CD4-positive, alpha-beta T cell treated with Interleukin-17A for 4 hours (primary cell): ENCODE measurements around the gene NMNAT1.
"Not testable (repeated sequence)": the region's sequence is repeated elsewhere in the genome, so short reads cannot be mapped to it uniquely, and the experiment has no call there.

Experiments
- DNase-seq: peaks from one replicate; pipeline ENCODE4 v3.0.0-alpha.2; 2020; ENCODE audit warnings: mixed read lengths

Gene NMNAT1

DNA sequence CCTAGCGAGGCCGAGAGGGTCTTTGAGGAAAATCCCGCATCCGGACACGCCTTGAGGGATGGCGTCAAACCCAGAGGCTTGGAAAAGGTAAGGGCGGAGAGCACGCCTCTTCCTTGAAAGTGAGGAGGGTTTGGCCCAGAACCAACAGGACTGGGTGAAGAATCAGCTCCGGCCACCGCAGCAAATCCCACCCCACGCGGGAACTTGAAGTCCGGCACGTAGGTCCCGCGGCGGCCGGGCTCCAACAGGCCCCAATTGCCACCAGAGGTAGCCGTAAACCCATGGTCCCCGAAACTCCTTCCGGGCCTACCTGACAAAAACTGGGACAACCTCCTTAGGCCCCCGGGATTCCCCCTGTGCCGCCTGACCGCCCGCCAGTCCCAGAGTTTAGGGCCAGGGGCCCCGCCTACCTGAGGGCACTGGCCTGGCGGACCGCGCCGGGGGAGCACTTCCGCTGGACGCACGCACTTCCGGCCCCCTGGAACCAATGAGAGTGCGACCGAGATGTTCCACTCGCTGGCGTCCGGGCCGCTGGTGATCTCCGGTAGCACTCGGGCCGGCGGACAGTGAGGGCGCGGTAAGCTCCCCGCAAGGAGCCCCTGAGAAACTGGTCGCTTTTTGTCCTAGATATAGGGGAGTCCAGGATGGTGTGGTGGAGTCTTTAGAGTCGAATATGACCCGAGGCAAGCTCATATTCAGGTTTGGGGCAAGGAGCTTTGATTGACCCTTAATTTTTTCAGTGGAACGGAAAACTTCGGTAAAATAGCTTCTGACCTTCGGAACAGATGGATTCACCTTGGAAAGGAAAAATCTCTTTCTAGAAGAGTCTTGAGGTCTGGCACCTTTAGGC lies at the start of gene NMNAT1, which contains the start of gene LZIC:
NMNAT1 (plus strand) TSS at position 537 of the 850 bp plus-strand sequence. CDS start 28,599 bp downstream, outside the sequence.
LZIC (minus strand) TSS at position 453 of the 850 bp plus-strand sequence. CDS start 6,772 bp downstream, outside the sequence.
- peak; percentile 90 for DNase-seq

DNA sequence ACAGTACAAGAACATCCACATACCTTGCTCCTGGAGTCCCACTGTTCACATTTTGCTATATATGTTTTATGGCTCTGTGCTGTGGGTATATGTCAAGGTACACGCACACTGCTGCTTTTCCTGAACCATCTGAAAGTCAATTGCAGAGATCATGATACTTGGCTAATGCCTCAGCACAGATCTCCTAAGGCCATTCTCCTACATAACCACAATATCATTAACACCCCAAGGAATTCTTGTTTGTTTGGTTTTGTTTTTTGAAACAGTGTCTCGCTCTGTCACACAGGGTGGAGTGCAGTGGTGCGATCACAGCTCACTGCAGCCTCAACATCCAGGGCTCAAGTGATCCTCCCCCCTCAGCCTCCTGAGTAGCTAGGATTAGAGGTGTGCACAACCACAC lies 49.2 kb upstream of the NMNAT1 start:
- DNase-seq: no peak

DNA sequence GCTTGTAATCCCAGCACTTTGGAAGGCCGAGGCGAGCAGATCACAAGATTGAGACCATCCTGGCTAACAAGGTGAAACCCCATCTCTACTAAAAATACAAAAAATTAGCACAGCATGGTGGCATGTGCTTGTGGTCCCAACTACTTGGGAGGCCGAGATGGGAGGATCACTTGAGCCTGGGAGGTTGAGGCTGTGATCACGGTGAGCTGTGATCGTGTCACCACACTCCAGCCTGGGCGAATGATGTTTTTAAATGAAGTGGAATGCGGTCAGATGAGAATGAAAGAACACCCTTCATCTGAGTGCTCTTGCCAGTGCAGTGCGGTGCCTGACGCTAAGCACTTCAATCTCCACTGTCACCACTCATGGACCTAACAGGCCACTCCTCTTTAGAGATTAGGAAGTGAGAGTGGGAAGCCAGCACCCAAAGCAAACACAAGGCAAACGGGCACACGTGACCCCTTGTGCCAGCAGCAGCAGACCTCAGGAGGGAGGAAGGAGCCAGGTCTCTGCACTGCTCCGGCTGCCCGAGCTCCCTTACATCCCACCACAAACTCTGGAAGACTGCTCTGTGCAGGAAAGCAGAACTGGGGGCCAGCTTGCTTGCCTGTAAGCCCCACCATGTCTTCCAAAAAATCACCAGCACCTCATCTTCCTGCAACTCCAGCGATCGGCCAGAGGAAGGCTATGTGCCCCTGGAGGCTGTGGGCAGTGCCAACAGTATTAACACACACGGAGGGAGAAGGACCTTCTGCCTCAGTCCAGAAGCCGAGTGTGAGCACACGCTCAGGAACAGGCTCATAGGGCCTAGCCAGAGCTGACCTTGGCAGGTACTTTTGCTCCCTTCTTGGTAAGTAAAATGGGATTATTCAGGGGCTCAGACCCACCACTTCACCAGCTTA lies 42.9 kb upstream of the NMNAT1 start:
- no peak for DNase-seq

DNA sequence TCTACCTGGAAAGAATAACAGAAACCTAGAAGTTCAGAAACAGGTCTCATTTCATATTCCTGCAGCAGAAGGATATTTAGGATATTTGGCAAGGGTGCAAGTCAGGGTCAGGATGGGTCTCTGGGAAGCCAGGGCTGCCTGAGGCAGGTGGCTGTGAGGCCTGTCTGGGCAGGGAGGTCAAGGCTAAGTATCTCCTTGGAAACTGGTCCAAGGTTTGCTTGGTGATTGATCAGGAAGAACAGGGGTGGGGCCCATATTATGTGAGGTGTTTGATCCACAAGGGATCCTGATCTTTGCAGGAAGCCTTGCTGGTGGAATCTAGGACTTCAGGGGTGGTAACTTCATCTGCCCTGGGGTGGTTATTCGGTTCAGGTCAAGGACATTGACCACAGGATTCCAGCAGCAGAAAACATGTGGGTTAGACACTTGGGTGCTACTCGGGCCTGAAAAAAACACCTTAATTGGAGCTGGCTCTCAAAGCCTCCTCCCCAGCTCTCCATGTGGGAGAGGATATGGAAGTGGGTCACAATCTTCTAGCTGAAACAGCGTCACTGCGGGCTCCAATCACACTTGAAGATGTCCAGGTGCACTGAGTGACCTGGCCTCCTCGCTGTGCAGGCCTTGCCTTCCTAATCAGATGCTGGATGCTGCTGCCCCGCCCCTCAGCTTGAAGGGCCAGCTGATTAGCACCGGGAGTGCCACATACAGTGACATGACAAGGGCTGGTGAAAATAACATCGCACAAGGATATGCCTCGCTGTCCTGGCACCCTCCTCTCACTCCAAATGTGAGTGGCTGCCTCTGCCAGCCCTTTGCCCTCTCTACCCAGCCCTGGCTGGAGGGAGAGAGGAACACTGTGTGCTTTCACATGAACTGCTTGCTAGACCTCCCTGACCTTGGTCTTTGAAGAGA lies 41.9 kb upstream of the NMNAT1 start:
- DNase-seq: no peak

DNA sequence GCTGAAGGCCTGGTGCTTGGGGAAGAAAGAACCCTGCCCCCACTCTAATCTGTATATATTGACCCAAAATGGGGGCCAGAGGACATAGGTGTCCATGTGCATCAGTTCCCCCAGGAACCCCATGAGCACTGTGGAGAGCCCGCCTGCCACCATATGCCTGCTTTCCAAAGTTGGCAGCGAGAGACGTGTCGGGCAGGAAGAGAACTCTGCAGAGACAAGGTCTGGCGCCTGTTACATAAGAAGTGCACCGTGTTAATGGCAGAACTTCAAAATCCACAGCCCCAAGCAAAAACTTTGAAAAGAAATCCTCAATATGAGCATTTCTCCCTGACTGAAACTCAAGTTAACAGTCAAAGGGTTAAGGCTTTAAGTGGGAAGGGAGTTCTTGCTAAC lies 41.2 kb upstream of the NMNAT1 start:
- DNase-seq: no peak

DNA sequence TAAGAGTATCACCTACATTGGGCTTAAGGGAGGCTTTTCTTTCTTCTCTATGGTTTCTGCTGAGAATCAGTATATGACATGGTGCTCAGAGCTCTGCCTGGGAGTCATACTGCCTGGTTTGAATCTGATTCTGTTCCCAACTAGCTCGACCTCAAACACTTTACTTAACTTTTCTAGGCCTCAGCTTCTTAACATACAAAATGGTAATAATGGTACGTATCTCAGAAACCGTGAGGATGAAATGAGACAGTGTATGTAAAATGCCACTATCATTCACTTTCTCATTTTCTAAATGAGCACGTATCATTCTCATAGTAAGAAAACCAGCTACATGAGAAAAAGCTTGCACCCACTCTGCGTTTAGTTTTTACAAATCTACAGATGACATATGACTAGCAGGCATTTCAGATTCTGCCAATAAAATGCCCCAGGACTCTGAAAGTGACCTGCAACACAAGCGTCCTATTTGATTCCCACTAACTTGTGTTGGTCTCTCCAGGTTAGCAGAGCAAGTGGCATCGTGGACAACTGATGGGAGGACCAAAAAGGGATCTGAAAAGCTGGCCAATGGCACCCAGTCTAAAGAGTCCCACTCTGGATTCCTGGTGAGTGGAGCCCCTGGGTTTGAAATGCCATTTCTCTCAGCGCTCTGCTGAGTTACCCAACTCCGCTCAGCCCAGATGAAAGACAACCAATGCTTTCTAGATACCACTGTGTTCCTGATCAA lies 39.3 kb upstream of the NMNAT1 start:
- DNase-seq: no peak

DNA sequence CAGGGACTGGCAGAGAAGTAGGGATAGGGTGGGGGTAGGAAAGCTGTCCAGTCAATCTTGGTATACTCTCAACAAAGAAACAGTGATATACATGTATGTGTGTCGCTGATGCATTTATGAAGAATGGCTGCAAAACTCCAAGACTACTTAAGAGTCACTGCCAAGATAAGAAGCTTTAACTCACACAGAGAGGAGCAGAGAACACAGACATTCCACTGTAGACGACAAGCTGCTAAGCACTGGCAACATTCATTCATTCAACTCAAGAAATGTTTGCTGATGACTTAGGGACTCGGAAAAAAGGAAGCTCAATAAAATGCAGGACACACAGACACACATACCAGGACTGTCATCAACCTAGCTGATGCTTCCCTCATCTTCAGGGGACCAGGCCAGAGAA lies 38.7 kb upstream of the NMNAT1 start:
- no peak for DNase-seq

DNA sequence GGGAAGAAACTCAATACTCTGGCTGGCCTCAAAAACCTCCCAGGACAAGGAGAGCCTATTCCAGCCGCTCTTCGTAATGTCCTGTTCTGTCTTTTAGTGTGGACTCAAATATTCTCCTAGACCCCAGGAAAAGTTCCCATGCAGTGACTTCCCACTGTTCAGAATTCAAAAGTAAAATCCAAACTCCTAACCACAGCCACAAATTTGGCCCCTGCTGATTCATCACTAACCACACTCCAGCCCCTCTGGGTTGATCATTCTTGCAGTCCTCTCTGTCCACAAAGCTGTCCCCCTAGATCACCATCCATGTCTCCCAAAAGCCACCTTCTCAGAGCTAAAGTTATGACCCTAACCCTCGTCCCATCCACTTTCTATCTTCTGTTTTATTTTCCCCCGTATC lies 38.3 kb upstream of the NMNAT1 start:
- DNase-seq: no peak

DNA sequence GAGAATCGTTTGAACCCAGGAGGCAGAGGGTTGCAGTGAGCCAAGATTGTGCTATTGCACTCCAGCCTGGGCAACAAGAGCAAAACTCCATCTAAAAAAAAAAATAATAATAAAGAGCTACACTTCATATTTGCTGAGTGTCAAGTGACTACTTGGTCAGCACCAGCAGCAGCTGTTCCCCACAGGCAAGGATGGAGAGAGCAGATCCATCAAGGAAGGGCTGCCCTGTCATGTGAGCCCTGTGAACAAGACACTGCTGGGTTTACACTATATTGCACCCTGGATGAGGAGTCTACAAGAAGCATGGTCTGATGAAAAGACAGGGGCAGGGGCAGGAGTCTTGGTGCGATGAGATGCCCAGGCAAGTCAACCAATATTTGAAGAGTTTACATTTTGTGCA lies 36.8 kb upstream of the NMNAT1 start:
- DNase-seq: no peak

DNA sequence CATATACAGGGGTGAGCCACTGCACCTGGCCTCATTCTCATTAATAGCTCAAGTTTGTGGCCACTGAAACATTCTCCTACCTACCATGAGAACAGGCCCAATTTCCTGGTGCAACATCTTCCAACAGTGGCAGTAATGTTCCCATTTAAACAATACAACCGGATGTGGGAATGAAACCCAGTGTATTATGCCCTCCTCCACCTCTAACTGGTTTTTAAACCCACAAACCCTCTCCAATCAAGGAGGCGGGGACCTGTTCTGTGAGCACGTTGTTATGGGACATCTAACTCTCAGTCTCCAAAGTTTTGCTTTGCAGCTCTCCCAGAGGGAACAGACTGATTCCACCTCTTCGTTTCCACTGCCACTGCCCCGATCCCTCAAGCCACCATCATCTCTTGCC lies 35.8 kb upstream of the NMNAT1 start:
- DNase-seq: no peak

DNA sequence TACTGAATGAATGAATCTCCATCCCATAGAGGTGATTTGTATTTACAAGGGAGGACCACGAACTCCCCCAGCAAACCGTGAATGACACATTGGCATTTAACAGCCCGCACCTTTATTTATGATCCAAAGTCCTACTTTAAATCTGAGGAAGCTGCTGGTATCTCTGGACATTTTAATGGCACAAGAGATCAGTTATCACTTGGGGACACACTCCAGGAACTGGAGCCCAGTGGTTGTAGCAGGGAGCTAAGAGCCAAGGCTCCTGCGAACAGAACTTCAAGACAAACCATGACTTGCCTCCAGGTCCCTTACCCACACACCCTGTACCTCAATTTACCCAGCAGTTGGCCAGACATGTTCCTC lies 34.4 kb upstream of the NMNAT1 start:
- no peak for DNase-seq

DNA sequence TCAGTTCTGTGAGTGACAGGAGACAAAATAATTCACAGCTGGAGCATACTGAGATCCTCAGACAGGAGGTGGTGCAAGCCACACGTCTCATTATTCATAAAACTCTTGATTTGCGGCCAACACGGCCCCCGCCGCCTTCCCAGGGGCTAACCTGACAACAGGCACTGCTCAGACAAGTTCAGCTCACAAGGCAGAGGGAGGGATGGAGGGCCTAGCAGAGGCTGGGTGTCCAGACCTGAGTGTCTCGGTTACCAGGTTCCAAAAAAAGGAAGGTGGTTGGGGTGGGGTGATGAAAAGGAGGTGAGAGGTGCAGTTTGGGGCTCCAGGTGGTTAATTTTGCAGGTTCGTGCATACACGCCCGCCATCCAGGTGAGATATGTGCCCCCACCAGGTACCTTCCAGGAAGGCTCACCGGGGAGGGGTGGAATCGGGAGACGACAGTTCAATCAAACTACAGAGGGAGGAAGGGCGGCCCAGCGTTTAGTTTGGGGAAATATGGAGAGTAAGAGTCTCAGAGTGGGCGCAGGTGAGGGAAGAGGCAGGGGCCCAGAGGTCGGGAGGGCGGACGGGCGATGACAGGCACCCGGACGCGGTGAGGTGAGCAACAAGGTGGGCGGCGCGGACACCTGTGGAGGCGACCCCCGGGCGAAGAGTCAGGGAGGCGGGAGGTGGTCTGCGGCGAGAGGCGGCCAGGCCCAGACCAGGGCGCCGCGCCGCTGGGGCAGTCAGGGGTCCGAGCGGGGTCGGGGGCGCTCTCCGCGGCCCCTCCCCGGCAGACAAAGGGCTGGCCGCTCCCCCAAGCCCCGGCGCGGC lies 33.8 kb upstream of the NMNAT1 start:
- DNase-seq: peak; percentile 42

DNA sequence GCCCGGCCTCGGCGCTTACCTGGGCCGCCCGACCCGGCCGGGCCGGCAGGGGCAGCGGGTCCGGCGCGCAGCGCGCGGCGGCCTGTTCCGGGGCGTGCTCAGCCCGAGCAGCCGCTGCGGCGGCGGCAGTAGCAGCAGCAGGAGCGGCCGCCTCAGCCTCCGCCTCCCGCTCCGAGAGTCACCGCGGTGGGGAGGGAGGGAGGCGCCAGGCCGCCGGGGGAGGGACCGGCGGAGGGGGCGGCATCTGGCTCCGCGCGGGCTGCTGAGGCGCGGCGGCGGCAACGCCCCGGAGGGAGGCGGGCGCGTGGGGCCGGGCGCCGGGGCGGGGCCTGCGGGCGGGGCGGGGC lies 33.2 kb upstream of the NMNAT1 start, which contains the start of gene CTNNBIP1:
CTNNBIP1 (minus strand) TSS at position 194 of the 347 bp plus-strand sequence. CDS start 38,205 bp downstream, outside the sequence.
- DNase-seq: no peak

DNA sequence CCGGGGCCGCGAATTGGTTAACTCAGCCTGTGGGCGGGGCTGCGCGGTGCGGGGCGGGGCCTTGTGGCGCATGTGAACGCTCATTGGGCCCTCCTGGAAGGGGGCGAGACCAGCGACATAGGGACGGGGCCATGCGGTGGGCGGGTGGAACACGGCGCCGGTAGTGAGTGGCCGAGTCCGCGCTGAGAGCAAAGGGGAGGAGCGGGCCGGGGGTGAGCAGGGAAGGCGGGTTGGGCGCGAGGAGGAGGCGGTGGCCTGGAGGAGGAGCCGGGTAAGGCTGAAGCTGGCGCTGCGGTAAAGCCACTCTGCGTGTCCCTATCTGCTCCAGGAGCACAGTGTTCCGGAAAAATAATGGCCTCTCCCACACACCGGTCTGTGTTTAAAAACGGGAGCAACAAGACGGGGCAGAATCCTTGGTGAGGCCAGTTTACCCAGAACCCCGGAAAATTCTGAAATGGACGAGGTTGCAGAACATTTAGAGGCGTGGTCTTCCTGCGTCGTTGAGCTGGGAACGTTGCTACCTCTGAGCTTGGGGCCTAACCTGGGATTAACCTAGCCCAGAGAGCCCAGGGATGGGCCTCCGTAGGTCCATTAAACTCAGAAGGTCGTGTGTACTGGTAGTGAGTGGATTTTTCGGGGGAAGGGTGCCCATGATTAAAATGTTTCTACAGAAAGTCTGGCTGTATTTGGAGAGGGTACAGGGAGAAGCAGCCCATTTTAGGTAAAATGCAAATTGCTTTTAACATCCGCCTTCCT lies 32.7 kb upstream of the NMNAT1 start:
- DNase-seq: peak; percentile 100

DNA sequence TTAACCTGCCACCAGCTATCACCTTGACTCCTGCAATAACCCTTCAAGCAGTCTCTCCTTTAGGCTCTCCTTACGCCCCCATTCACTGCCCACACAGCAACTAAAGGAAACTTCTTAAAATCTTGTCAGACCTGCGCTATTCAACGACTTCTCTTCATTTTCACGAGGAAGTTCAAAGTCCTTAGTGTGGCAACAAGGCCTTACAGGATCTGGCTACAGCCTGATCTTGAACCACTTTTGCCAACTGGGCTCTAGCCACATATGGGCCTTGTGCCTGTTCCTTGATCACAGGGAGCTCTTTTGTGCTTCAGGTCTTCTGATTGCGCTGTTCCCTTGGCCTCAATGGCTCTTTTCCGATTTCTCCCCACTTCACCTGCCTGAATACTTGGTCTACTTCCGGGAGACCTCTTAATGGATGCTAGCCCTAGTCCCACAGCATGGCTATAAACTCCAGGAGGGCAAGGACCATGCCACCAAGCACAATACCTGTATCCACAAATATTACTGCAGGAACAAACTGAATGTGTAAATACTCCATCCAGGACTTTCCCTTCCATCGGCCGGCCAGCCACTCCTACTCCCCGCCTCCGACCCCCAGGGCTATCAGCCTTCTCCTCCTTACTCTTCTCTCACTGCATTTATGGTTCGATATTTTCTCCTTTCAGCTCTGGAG lies 30.9 kb upstream of the NMNAT1 start:
- DNase-seq: no peak

DNA sequence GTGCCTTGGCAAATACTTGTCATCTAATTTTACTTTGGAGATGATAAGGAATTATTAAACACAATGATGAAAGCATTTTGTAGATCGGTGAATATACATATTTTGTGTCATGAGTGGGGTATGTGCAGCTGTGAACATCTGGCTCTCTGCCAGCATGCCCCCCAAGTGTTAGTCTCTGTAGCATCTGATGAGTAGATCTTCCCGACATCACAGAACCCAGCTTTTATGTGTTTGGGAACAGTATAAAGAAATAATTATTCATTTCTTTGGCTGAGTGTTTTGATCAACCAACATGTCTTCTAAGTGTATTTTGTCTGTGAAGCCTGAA lies 28.7 kb upstream of the NMNAT1 start:
- DNase-seq: no peak

DNA sequence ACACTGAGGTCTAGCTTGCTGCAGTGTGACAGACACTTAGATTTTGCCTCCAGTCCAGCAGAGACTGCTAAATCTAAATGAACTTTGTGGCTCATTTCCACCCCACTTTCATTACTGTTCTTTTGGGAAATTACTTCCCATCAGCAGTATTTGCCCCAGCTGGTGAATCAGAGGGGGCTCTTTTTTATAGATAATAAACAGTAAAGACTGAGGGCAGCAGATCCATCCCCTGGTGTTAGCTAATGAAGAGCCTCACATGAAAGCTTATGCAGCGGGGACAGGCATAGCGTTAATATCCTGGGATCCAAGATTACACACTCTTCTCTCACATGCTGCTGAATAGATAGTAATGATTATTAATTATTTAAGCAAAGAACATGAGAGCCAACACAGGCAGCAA lies 26.8 kb upstream of the NMNAT1 start:
- DNase-seq: no peak

DNA sequence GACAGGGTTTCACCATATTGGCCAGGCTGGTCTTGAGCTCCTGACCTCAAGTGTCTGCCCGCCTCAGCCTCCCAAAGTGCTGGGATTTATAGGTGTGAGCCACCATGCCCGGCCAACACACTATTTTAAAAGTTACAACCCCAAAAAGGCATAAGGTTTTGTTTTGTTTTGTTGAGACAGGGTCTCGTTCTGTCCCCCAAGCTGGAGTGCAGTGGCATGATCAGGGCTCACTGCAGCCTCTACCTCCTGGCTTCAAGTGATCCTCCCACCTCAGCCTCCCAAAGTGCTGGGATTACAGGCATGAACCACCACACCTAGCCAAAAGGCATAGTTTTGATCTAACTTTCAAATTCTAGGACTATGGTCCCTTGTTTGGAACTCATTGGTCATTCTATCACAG lies 25.8 kb upstream of the NMNAT1 start:
- DNase-seq: not testable (repeated sequence)

DNA sequence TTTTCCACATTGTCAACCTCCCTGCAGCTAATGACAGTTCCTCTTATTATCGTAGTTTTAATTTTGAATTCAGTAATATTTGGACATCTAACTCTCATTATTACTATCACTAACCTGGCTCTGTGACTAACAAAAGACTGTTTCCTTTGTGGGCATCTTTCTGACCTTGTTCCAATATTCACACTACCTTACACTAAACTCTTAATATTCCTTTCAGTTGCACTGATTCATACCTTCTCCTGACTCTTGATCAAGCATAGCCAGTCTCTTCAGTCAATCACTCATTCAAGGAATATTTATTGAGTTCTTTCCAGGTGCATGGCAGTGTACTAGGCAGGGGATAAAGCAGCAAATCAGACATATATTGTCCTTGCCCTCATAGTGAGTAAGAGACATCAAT lies 25.4 kb upstream of the NMNAT1 start:
- DNase-seq: no peak

DNA sequence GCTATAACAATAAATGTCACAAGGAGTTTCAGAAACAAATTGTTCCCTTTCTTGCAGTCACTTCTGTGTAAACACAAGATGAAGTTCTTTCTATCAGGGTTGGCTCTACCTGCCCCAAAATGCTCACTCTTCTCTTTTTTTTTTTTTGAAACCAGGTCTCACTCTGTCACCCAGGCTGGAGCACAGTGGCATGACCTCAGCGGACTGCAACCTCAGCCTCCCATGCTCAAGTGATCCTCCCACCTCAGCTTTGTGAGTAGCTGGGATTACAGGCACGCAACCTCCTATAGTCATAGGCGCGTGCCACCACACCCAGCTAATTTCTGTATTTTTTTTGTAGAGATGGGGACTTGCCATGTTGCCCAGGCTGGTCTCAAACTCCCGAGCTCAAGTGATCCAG lies 22.7 kb upstream of the NMNAT1 start:
- DNase-seq: no peak
